ENCODE results near the gene A2M.

GRCh38 chr12:9123781-9124382, 8.2 kb upstream of the A2M start:
- no peak for TF ChIP-seq CREB1 (CRISPR knock-in tag; IDR thresholded peaks at IDR 0.05; ENCODE audit: low read depth)
- no peak for TF ChIP-seq CTCF (conservative IDR thresholded peaks at IDR 0.05; ENCODE audit: low read depth in 2 of 2)
- TF ChIP-seq EZH2phosphoT487 (IDR thresholded peaks at IDR 0.05; ENCODE audit: unreplicated experiment): no peak
- TF ChIP-seq POLR2AphosphoS5 (IDR thresholded peaks at IDR 0.05; ENCODE audit: low read depth): no peak

All from GM23338 (cell line).